ENCODE results near the gene NOP56. TPM values are rescaled to one million over a fixed set of nuclear protein-coding genes. Genes with fewer than 3 reads are reported as not detected.

NOP56 gene
- total and polyA plus RNA-seq, 2 donors (not counting 3 experiments of a cell fraction or from before 2014, with no cell fraction given), result 151 to 329 TPM

- Histone ChIP-seq H3K36me3 (ENCODE audit: control insufficient read depth in 2 of 2, extremely low read depth in 1 of 2, insufficient read depth in 2 of 2, low read length in 2 of 2) (peaks cover 33 to 51% of the 10 kb centered on the region in 2 experiments), H3K9me3 (replicated peaks; ENCODE audit: control insufficient read depth, insufficient read depth, low read length) (no peaks in the 10 kb centered on the region), H2AFZ (ENCODE audit: low read depth, low read length) (no peak overlapping the region), H3K9me1 (replicated peaks; ENCODE audit: control insufficient read depth, extremely low read depth, insufficient read depth, low read length) (no peaks in the 10 kb centered on the region), H4K20me1 (replicated peaks; ENCODE audit: control insufficient read depth, extremely low read depth, insufficient read depth, low read length) (peaks cover 3% of the 10 kb centered on the region), H3K9ac (replicated peaks; ENCODE audit: extremely low read depth, insufficient read depth, low read length) (no peak overlapping the region), H3K27ac (ENCODE audit: insufficient read depth, low read depth, low read length) (no peak overlapping the region), H3K4me1 (ENCODE audit: control insufficient read depth, extremely low read depth, insufficient read depth, low read length) (peaks cover 25% of the 10 kb centered on the region), H3K4me2 (ENCODE audit: insufficient read depth, low read length) (peak overlapping the region; percentile 68), H3K27me3 (ENCODE audit: control insufficient read depth in 2 of 2, insufficient read depth in 2 of 2, low read length in 2 of 2) (no peaks in the 10 kb centered on the region), H3K79me2 (ENCODE audit: control insufficient read depth, insufficient read depth, low read length) (peaks cover 58% of the 10 kb centered on the region), H3K4me3 (replicated peaks in 1 of 3; ENCODE audit: insufficient read depth in 1 of 3, low read depth in 1 of 3, low read length in 3 of 3) (peak overlapping the region in 1 of 3 experiments; percentile 98)
- POLR2A ChIA-PET, result interaction anchor here (0.8 kb wide), 1 partner anchor 9 kb away, joined by 3 read pairs; the partner anchor contains the start of gene IDH3B
- no peak for FAIRE-seq
- CTCF ChIA-PET, result no interaction called here
- intact Hi-C loops (cut with micrococcal nuclease) (loop anchor here (10.0 kb wide), 1 partner anchor 551 kb away; the partner anchor contains the start of gene STK35), dilution Hi-C loops (cut with MboI; ENCODE audit: extremely low pct_ligation_motif_present, low sequenced_read_pairs) (no loop called here)
- DNase-seq (ENCODE audit: low read depth, low spot score), result no peak
- TF ChIP-seq CTCF (IDR thresholded peaks at IDR 0.05; ENCODE audit: extremely low read depth in 1 of 2, insufficient read depth in 1 of 2, low read depth in 1 of 2, low read length in 2 of 2) (no peak), EZH2 (IDR thresholded peaks at IDR 0.05; ENCODE audit: borderline replicate concordance, low read depth, low read length, severe bottlenecking) (no peak), FOS (IDR thresholded peaks at IDR 0.05; ENCODE audit: borderline replicate concordance, insufficient read depth, low read length) (no peak)
- no TSS peak for BruUV-seq (replicated peaks)
Measured at GRCh38 chr20:2655331-2656116, 3.1 kb downstream of the NOP56 start.

All from endothelial cell of umbilical vein (primary cell).